NCI-H2107 (cell line): ENCODE results near the gene FSCN2.
A peak's percentile ranks its signal among the peaks of the same experiment; 100 is the strongest.

Experiments used
- DNase-seq: peaks from one replicate; lab custom pipeline; 2025; lab: John Stamatoyannopoulos, UW

FSCN2 gene

GRCh38 chr17:81558115-81558468 is 29.9 kb downstream of the FSCN2 start:
- no peak for DNase-seq

DNA sequence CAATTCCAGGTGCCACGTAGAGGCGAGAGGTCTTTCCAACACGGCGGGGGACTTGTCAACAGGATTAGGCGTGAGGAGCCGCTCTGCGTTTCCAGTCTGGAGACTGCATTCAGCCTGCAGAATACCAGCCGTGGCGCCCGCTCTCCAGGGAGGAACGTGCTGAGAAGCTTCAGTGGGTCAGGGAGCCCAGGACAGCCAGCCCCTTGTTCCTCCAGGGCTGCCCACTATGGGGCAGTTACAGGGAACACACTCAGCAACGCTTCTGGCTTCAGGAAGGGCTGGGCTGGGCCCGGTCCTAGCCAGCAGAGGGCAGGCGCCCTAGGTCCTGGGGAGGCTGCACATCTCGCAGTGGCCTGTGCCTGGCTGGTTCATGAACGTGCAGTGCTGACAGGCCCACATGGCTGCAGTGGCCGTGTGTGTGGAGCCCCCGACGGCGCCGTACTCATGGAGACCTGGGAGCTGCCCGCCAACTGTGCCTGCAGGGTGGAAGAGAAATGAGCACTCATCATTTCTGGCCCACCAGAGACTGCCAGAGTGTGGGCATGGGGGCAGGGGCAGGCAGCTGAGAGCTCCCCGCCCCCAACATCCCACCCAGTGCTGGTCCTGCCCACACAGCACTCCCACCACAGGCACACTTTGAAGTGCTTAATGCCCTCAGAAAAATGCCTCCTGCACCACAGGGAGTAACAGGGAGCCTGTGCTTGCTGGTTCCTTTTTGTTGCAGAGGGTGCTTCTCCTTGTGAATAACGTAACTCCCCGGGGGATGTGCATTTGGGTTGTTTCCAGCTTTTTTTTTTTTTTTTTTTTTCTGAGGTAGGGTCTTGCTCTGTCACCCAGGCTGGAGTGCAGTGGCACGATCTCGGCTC is 31.0 kb downstream of the FSCN2 start:
- peak; percentile 39 for DNase-seq

DNA sequence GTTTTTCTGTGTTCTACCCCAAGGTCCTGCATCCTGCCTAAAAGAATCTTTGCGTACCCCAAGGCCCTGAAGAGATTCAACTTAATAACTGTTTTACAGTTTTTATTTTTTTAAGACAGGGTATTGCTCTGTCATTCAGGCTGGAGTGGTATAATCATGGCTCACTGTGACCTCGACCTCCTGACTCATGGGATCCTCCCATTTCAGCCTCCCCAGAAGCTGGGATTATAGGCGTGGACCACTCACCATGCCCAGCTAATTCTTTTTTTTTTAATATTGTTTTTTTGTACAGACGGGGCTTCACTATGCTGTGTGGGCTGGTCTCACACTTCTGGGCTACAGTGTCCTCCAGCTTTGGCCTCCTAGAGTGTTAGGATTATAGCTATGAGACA is 33.3 kb downstream of the FSCN2 start:
- no peak for DNase-seq

DNA sequence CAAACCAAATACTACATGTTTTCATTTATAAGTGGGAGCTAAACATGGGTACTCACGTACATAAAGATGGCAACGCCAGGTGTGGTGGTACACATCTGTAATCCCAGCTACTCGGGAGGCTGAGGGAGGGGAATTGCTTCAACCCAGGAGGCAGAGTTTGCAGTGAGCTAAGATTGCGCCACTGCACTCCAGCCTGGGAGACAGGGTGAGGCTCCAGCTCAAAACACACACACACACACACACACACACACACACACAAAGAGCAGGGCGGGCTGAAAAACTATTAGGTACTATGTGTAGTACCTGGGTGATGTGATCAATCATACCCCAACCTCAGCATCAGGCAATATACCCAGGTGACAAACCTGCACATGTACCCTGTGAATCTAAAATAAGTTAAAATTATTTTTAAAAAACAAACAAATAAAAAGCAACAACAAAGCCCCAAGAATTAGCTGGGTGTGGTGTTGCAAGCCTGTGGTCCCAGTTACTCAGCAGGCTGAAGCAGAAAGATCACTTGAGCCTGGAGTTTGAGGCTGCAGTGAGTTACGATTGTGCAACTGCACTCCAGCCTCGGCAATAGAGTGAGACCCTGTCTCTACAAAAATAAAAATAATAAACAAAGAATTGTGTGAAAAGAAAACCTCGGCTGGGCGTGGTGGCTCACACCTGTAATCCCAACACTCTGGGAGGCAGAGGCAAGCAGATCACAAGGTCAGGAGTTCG is 35.8 kb downstream of the FSCN2 start:
- no peak for DNase-seq

GRCh38 chr17:81564778-81565177 is 36.6 kb downstream of the FSCN2 start:
- no peak for DNase-seq

GRCh38 chr17:81565231-81565630 is 37.1 kb downstream of the FSCN2 start:
- DNase-seq: no peak

DNA sequence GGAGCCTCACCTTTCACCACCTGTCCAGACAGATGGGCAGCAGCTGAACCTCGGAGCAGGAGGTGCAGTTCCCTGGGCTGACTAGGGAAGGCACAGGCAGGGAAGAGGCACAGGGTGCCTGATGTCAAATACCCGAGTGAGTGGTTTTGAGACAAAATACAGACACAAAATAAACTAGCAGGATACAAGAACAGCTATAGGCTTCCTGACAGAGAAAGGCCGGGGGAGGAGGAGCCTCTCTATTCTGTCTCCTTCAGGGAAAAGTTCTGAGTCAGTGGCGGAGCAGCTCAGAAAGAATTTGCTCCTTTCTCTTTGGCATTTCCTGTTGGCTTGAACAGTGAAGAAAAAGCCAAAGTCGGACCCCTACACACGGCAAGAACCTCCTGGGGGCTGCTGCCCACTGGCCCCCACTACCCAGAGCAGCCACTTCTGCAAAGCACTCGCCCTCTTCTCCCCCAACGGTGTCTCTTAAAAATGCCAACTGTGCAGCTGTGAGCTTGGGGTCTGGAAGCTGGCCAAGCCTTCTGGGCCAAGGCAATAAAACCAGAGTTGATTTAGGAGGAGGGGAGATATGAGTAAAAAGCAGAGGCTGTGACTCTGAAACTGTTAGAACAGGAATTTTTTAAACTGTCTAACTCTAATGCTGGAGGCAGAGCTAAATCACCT is 38.4 kb downstream of the FSCN2 start:
- peak; percentile 36 for DNase-seq

DNA sequence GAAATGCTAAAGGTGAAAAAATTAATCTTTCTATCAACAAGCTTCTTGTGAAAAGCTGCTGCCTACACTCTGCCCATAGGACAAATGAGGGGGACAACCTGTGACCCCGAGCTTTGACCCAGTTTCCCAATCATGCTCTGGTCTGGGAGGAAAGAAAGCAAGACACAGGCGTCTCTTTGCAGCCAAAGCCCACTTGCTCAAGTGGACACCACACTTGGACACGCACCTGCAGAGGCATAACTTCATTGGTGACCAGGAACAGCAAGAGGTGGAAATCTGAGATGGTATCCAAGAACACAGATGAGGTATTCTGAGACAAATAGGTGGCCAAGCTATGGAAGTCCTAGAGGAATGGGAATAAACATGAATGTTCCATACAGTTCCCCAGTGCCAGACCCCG is 39.0 kb downstream of the FSCN2 start:
- DNase-seq: no peak

GRCh38 chr17:81568416-81568815 is 40.2 kb downstream of the FSCN2 start:
- DNase-seq: no peak

- DNase-seq: no peak
These were observed 41.9 kb downstream of the FSCN2 start for GRCh38 chr17:81569986-81570514.

- DNase-seq: no peak
These were observed 42.8 kb downstream of the FSCN2 start for GRCh38 chr17:81570964-81571363.

- DNase-seq: no peak
These were observed 44.5 kb downstream of the FSCN2 start for GRCh38 chr17:81572563-81573168.

GRCh38 chr17:81573794-81574642 is 45.8 kb downstream of the FSCN2 start:
- no peak for DNase-seq

DNA sequence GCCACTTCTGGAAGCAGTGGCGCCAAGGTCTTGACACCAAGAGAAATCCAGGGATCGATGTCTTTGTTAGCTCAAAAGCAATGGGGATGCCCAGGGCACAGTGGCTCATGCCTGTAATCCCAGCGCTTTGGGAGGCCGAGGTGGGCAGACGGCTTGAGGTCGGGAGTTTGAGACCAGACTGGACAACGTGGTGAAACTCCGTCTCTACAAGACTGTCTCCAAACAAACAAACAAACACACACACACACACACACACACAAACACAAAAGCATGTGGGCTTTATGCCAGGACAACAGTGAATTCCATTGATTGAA is 46.4 kb downstream of the FSCN2 start:
- DNase-seq: no peak

DNA sequence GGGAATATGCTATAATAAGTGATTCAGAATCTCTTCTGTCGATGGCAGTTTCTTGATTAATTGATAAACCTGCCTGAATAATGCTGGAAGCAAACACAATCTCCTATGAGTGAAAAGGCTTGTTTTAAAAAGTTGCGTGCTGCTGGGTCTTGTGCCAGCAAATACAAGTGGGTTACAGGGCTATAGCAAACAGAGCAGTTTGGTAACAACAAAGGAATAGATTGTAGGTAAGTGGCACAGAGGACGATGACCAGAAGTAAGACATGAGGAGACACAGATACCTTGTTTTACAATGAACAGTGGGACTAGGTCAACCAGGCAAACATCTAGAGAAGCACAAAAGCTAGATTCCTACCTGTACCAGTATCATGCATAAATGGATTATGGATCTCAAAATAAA is 47.7 kb downstream of the FSCN2 start:
- no peak for DNase-seq

GRCh38 chr17:81576621-81577277 is 48.6 kb downstream of the FSCN2 start:
- DNase-seq: no peak

DNA sequence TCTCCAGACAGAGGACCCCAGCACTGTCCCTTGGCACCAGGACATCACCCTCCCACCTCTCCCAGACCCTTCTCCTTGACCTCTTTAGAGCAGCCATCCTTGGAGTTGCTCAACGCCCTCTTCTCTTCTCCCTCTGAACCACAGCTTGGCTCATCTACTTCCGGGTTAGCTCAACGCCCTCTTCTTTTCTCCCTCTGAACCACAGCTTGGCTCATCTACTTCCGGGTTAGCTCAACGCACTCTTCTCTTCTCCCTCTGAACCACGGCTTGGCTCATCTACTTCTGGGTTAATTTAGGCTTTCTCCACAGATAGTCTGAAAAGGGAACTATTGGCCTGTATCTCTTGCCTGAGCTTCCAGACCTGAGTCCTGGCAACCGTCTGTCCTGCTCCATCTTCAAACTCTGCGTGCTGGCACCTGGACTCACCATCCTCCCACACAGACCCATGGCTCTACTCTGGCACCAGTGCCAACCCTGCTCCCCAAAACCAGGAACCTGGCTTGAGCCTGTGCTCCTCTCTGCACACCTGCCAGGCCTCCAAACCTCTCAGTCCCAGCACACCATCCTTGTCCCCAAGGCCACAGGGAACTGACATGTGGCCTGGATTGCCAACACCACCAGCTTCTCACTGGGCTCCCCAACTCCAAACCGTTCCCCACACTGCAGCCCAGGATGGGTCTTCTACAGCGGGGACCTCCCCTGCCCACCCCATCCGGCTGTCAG is 49.3 kb downstream of the FSCN2 start:
- DNase-seq: no peak

GRCh38 chr17:81578038-81578441 is 49.9 kb downstream of the FSCN2 start:
- DNase-seq: no peak

- no peak for DNase-seq
These were observed 50.5 kb downstream of the FSCN2 start for GRCh38 chr17:81578561-81579225.

DNA sequence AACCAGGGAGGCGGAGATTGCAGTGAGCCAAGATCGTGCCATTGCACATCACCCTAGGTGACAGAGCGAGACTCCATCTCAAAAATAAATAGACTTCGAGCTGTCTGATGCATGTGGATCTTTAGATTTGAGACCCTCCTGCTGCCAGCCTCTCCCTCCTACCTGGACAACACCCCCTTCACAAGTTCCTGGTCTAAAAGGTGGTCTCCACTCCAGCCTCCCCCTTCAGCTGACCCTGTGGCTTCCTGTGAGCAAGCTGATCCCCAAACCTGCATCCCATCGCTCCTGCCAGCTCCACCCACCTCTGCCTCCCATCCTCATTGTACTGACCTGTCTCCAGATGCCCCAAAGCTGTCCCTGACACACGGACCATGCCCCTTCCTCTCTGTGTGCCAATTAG is 51.1 kb downstream of the FSCN2 start:
- no peak for DNase-seq
